Astrocyte (in vitro differentiated cells and primary cell): ENCODE data around the gene HAUS8. TPM values are rescaled to one million over a fixed set of nuclear protein-coding genes. Genes with fewer than 3 reads are reported as not detected.

ENCODE experiments used
- DNase-seq: peaks from one replicate; pipeline ENCODE4 v3.0.0-alpha.2; 2010; ENCODE audit warnings: low read depth
- FAIRE-seq: peaks from 2 replicates; lab custom pipeline; 2011; peaks lifted over from hg19 to GRCh38; lab: Jason Lieb, UNC
- H2AFZ ChIP-seq: 2 replicates; pipeline ENCODE4 v1.6.0; 2012; ENCODE audit warnings: low read depth, low read length, inconsistent platforms
- H3K27ac ChIP-seq: 2 replicates; pipeline ENCODE4 v1.5.1; 2011; ENCODE audit warnings: low read depth, low read length, inconsistent platforms
- H3K27me3 ChIP-seq: 2 replicates; pipeline ENCODE4 v1.6.0; 2011; ENCODE audit warnings: low read length, inconsistent platforms; ENCODE audit not compliant: insufficient read depth
- H3K36me3 ChIP-seq: 2 replicates; pipeline ENCODE4 v1.5.1; 2011; ENCODE audit warnings: low read length, inconsistent platforms; ENCODE audit not compliant: insufficient read depth
- H3K4me1 ChIP-seq: 2 replicates; pipeline ENCODE4 v1.5.1; 2011; ENCODE audit warnings: low read length, inconsistent platforms; ENCODE audit not compliant: insufficient read depth
- H3K4me2 ChIP-seq: 2 replicates; pipeline ENCODE4 v1.6.0; 2012; ENCODE audit warnings: low read length, inconsistent platforms
- H3K4me3 ChIP-seq: 2 replicates; pipeline ENCODE4 v1.5.1; 2011; ENCODE audit warnings: low read depth, mild to moderate bottlenecking, low read length, inconsistent platforms; ENCODE audit not compliant: insufficient read depth
- H3K79me2 ChIP-seq: 2 replicates; pipeline ENCODE4 v1.6.0; 2012; ENCODE audit warnings: mild to moderate bottlenecking, low read length, inconsistent platforms; ENCODE audit not compliant: insufficient read depth
- H3K9ac ChIP-seq: 2 replicates; pipeline ENCODE4 v1.6.0; 2012; ENCODE audit warnings: mild to moderate bottlenecking, low read length, inconsistent platforms
- H3K9me3 ChIP-seq: 2 replicates; pipeline ENCODE4 v1.5.1; 2012; ENCODE audit warnings: low read depth, mild to moderate bottlenecking, low read length, inconsistent platforms; ENCODE audit not compliant: insufficient read depth
- H4K20me1 ChIP-seq: 2 replicates; pipeline ENCODE4 v1.6.0; 2012; ENCODE audit warnings: low read length, inconsistent platforms; ENCODE audit not compliant: insufficient read depth
- H3K27ac Mint-ChIP-seq: one replicate; pipeline ENCODE4 v1.8.0; 2021; ENCODE audit warnings: mild to moderate bottlenecking, mixed read lengths; ENCODE audit not compliant: unreplicated experiment
- H3K27me3 Mint-ChIP-seq: one replicate; pipeline ENCODE4 v1.8.0; 2021; ENCODE audit warnings: low read depth, mixed read lengths; ENCODE audit not compliant: unreplicated experiment
- H3K36me3 Mint-ChIP-seq: one replicate; pipeline ENCODE4 v1.8.0; 2021; ENCODE audit warnings: low read depth, mixed read lengths; ENCODE audit not compliant: unreplicated experiment
- H3K4me1 Mint-ChIP-seq: one replicate; pipeline ENCODE4 v1.8.0; 2021; ENCODE audit warnings: low read depth, mixed read lengths; ENCODE audit not compliant: unreplicated experiment
- H3K4me3 Mint-ChIP-seq: one replicate; pipeline ENCODE4 v1.8.0; 2021; ENCODE audit warnings: mild to moderate bottlenecking, moderate library complexity, mixed read lengths; ENCODE audit not compliant: unreplicated experiment
- H3K9me3 Mint-ChIP-seq: one replicate; pipeline ENCODE4 v1.8.0; 2021; ENCODE audit warnings: mild to moderate bottlenecking, mixed read lengths; ENCODE audit not compliant: unreplicated experiment
- CTCF ChIP-seq: IDR thresholded peaks from 2 replicates; pipeline ENCODE4 v1.5.1; 2011; ENCODE audit warnings: low read depth, mild to moderate bottlenecking, inconsistent platforms, low read length, moderate library complexity; ENCODE audit not compliant: insufficient read depth
- EZH2 ChIP-seq: IDR thresholded peaks from 2 replicates; pipeline ENCODE4 v1.6.1; 2012; ENCODE audit warnings: mild to moderate bottlenecking, low read length, inconsistent platforms; ENCODE audit not compliant: insufficient read depth
- total RNA-seq: library from RNA; stranded (reverse); gene quantifications from 2 replicates; pipeline ENCODE4 v1.2.1, GENCODE V29; 2021

The HAUS8 gene
- total RNA-seq, 1 donor from 2014 or later = 5.6 TPM

DNA sequence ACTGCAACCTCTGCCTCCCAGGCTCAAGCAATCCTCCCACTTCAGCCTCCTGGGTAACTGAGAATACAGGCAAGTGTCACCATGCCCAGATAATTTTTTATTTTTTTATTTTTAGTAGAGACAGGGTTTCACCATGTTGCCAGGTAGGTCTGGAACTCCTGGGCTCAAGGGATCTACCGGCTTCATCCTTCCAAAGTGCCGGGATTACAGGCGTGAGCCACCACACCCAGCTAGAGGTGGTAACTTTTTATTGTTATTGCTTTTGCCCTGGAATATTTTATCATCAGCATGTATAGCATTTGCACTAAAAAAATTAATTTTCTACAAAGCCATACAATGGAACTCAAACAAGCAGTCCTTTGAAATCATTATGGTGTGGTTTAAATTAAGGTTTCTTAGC, 14.0 kb downstream of the HAUS8 start:
- H3K4me1 Mint-ChIP-seq = no peaks in the 10 kb centered on the region

GRCh38 chr19:17060802-17061201, 14.4 kb downstream of the HAUS8 start:
- Mint-ChIP-seq H3K9me3 (no peaks in the 10 kb centered on the region), H3K27me3 (no peaks in the 10 kb centered on the region), H3K4me1 (no peaks in the 10 kb centered on the region), H3K27ac (no peak overlapping the region), H3K36me3 (peaks cover 18% of the 10 kb centered on the region), H3K4me3 (no peak overlapping the region)
- DNase-seq (no peak), FAIRE-seq (no peak)
- H3K9ac ChIP-seq = no peak overlapping the region
- no peak for TF ChIP-seq EZH2
- TF ChIP-seq CTCF = no peak
- no peaks in the 10 kb centered on the region for H4K20me1 ChIP-seq
- no peaks in the 10 kb centered on the region for H3K4me1 ChIP-seq
- H3K79me2 ChIP-seq = peaks cover 41% of the 10 kb centered on the region
- H3K27ac ChIP-seq = no peak overlapping the region
- no peak overlapping the region for H3K4me3 ChIP-seq
- H3K9me3 ChIP-seq = peaks cover 13% of the 10 kb centered on the region
- H3K27me3 ChIP-seq = no peaks in the 10 kb centered on the region
- no peak overlapping the region for H3K4me2 ChIP-seq
- no peak overlapping the region for H2AFZ ChIP-seq
- H3K36me3 ChIP-seq = peaks cover 16% of the 10 kb centered on the region

More for the DNA sequence above, 14.0 kb downstream of the HAUS8 start:
- Histone ChIP-seq H3K9me3 (peaks cover 13% of the 10 kb centered on the region), H3K9ac (no peak overlapping the region), H3K4me2 (no peak overlapping the region), H3K36me3 (peaks cover 16% of the 10 kb centered on the region), H3K27me3 (no peaks in the 10 kb centered on the region), H3K79me2 (peaks cover 45% of the 10 kb centered on the region), H3K4me3 (no peak overlapping the region), H4K20me1 (no peaks in the 10 kb centered on the region), H3K27ac (no peak overlapping the region), H2AFZ (no peak overlapping the region), H3K4me1 (no peaks in the 10 kb centered on the region)
- Mint-ChIP-seq H3K4me3 (no peak overlapping the region), H3K27ac (no peak overlapping the region), H3K27me3 (no peaks in the 10 kb centered on the region), H3K9me3 (no peaks in the 10 kb centered on the region), H3K36me3 (peaks cover 15% of the 10 kb centered on the region)
- TF ChIP-seq EZH2 = no peak
- TF ChIP-seq CTCF = no peak
- no peak for DNase-seq
- FAIRE-seq = no peak

GRCh38 chr19:17058236-17058635, 17.0 kb downstream of the HAUS8 start:
- Histone ChIP-seq H3K4me2 (no peak overlapping the region), H3K9ac (no peak overlapping the region), H3K27ac (no peak overlapping the region), H4K20me1 (no peaks in the 10 kb centered on the region), H3K27me3 (no peaks in the 10 kb centered on the region), H2AFZ (no peak overlapping the region), H3K9me3 (peaks cover 13% of the 10 kb centered on the region), H3K4me3 (no peak overlapping the region), H3K4me1 (no peaks in the 10 kb centered on the region), H3K36me3 (peaks cover 19% of the 10 kb centered on the region), H3K79me2 (peaks cover 20% of the 10 kb centered on the region)
- H3K27me3 Mint-ChIP-seq = no peaks in the 10 kb centered on the region
- no peak for TF ChIP-seq EZH2
- TF ChIP-seq CTCF = no peak
- no peaks in the 10 kb centered on the region for H3K9me3 Mint-ChIP-seq
- H3K36me3 Mint-ChIP-seq = peaks cover 20% of the 10 kb centered on the region
- H3K4me1 Mint-ChIP-seq = no peaks in the 10 kb centered on the region
- H3K4me3 Mint-ChIP-seq = no peak overlapping the region
- FAIRE-seq = no peak
- DNase-seq = peak; percentile 23
- no peak overlapping the region for H3K27ac Mint-ChIP-seq
